ENCODE results near the gene RASSF5. TPM values are rescaled to one million over a fixed set of nuclear protein-coding genes. Genes with fewer than 3 reads are reported as not detected.

Gene RASSF5
- total and polyA plus RNA-seq, 9 of the 15 experiments (the other 6 are each of a cell fraction or from before 2014, with no cell fraction given), result 6.1 to 41.0 (median 25.2) TPM

DNA sequence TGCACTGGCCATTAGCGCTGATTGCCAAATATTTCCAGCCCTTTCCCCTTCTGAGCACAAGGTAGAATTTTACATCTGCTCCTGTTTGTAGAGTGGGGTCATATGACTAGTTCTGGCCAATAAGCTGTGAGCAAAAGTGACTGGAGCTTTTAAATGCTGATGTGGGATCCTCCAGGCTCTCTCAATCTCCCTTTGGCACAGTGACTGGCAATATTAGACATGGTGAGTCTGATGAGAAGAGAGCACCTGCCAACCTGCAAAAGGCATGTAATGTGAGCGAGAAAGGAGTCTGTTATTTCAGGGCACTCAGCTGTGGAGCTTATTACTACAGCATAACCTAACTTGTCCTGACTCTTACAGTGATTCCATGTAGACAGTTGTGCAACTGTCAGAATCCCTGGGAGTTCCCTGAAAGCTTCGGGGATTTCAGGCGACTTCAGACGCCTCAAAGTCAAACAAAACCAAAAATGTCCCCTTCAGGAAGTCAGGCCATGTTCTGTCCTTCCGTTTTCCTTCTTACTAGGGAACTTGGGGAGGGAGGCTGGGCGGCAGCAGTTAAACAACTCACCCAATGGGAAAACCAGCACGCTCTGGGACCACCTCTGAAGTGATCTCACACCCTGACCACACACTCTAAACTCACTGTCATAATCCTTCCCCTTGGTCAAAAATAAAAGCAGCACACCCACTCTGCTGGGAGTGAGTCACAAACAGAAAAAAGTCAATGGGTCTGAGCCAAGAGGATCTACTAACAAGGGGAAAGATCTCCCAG, 3.6 kb upstream of the RASSF5 start (continued):
- TF ChIP-seq AFF1 (IDR thresholded peaks at IDR 0.05; ENCODE audit: low read depth in 1 of 2, partially characterized antibody in 2 of 2), result peak in 1 of 2 experiments; percentile 38
- no peak for TF ChIP-seq ZNF324 (CRISPR knock-in tag; IDR thresholded peaks at IDR 0.05)
- peak; percentile 61; the same call in 1 of the 2 replicates for TF ChIP-seq JUNB (CRISPR knock-in tag; conservative IDR thresholded peaks at IDR 0.05)
- TF ChIP-seq, protein P1, sequence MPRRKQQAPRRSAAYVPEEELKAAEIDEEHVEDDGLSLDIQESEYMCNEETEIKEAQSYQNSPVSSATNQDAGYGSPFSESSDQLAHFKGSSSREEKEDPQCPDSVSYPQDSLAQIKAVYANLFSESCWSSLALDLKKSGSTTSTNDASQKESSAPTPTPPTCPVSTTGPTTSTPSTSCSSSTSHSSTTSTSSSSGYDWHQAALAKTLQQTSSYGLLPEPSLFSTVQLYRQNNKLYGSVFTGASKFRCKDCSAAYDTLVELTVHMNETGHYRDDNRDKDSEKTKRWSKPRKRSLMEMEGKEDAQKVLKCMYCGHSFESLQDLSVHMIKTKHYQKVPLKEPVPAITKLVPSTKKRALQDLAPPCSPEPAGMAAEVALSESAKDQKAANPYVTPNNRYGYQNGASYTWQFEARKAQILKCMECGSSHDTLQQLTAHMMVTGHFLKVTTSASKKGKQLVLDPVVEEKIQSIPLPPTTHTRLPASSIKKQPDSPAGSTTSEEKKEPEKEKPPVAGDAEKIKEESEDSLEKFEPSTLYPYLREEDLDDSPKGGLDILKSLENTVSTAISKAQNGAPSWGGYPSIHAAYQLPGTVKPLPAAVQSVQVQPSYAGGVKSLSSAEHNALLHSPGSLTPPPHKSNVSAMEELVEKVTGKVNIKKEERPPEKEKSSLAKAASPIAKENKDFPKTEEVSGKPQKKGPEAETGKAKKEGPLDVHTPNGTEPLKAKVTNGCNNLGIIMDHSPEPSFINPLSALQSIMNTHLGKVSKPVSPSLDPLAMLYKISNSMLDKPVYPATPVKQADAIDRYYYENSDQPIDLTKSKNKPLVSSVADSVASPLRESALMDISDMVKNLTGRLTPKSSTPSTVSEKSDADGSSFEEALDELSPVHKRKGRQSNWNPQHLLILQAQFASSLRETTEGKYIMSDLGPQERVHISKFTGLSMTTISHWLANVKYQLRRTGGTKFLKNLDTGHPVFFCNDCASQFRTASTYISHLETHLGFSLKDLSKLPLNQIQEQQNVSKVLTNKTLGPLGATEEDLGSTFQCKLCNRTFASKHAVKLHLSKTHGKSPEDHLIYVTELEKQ (CRISPR knock-in tag; IDR thresholded peaks at IDR 0.05), result no peak; the same call in 1 of the 2 replicates
- no peak for TF ChIP-seq TAF7 (tag; IDR thresholded peaks at IDR 0.05)
- peak; percentile 68 for TF ChIP-seq CEBPB (tag; IDR thresholded peaks at IDR 0.05)
- TF ChIP-seq NBN (IDR thresholded peaks at IDR 0.05; ENCODE audit: low read depth), result no peak; the same call in 1 of the 2 replicates
- no peak for TF ChIP-seq ZNF518B (CRISPR knock-in tag; IDR thresholded peaks at IDR 0.05)
- TF ChIP-seq, protein P2, sequence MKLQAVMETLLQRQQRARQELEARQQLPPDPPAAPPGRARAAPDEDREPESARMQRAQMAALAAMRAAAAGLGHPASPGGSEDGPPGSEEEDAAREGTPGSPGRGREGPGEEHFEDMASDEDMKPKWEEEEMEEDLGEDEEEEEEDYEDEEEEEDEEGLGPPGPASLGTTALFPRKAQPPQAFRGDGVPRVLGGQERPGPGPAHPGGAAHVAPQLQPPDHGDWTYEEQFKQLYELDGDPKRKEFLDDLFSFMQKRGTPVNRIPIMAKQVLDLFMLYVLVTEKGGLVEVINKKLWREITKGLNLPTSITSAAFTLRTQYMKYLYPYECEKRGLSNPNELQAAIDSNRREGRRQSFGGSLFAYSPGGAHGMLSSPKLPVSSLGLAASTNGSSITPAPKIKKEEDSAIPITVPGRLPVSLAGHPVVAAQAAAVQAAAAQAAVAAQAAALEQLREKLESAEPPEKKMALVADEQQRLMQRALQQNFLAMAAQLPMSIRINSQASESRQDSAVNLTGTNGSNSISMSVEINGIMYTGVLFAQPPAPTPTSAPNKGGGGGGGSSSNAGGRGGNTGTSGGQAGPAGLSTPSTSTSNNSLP (IDR thresholded peaks at IDR 0.05; ENCODE audit: borderline replicate concordance, low read depth, low read length), result no peak
- TF ChIP-seq HNRNPLL (IDR thresholded peaks at IDR 0.05; ENCODE audit: low read depth, low read length, poor library complexity, severe bottlenecking), result no peak
- TF ChIP-seq EWSR1 (IDR thresholded peaks at IDR 0.05; ENCODE audit: borderline replicate concordance, low read depth, partially characterized antibody), result no peak
- TF ChIP-seq SIN3A (IDR thresholded peaks at IDR 0.05; ENCODE audit: borderline replicate concordance in 2 of 2, control insufficient read depth in 1 of 2, low read depth in 2 of 2, low read length in 2 of 2), result no peak
- TF ChIP-seq RBFOX2 (IDR thresholded peaks at IDR 0.05; ENCODE audit: low read depth, low read length), result no peak

Data from K562 (cell line).